Astrocyte (in vitro differentiated cells and primary cell): ENCODE data around the gene RAB36. TPM values are rescaled to one million over a fixed set of nuclear protein-coding genes. Genes with fewer than 3 reads are reported as not detected.

Experiments used
- DNase-seq: peaks from one replicate; pipeline ENCODE4 v3.0.0-alpha.2; 2010; ENCODE audit warnings: low read depth
- FAIRE-seq: peaks from 2 replicates; lab custom pipeline; 2011; peaks lifted over from hg19 to GRCh38; lab: Jason Lieb, UNC
- H2AFZ ChIP-seq: 2 replicates; pipeline ENCODE4 v1.6.0; 2012; ENCODE audit warnings: low read depth, low read length, inconsistent platforms
- H3K27ac ChIP-seq: 2 replicates; pipeline ENCODE4 v1.5.1; 2011; ENCODE audit warnings: low read depth, low read length, inconsistent platforms
- H3K27me3 ChIP-seq: 2 replicates; pipeline ENCODE4 v1.6.0; 2011; ENCODE audit warnings: low read length, inconsistent platforms; ENCODE audit not compliant: insufficient read depth
- H3K36me3 ChIP-seq: 2 replicates; pipeline ENCODE4 v1.5.1; 2011; ENCODE audit warnings: low read length, inconsistent platforms; ENCODE audit not compliant: insufficient read depth
- H3K4me1 ChIP-seq: 2 replicates; pipeline ENCODE4 v1.5.1; 2011; ENCODE audit warnings: low read length, inconsistent platforms; ENCODE audit not compliant: insufficient read depth
- H3K4me2 ChIP-seq: 2 replicates; pipeline ENCODE4 v1.6.0; 2012; ENCODE audit warnings: low read length, inconsistent platforms
- H3K4me3 ChIP-seq: 2 replicates; pipeline ENCODE4 v1.5.1; 2011; ENCODE audit warnings: low read depth, mild to moderate bottlenecking, low read length, inconsistent platforms; ENCODE audit not compliant: insufficient read depth
- H3K79me2 ChIP-seq: 2 replicates; pipeline ENCODE4 v1.6.0; 2012; ENCODE audit warnings: mild to moderate bottlenecking, low read length, inconsistent platforms; ENCODE audit not compliant: insufficient read depth
- H3K9ac ChIP-seq: 2 replicates; pipeline ENCODE4 v1.6.0; 2012; ENCODE audit warnings: mild to moderate bottlenecking, low read length, inconsistent platforms
- H3K9me3 ChIP-seq: 2 replicates; pipeline ENCODE4 v1.5.1; 2012; ENCODE audit warnings: low read depth, mild to moderate bottlenecking, low read length, inconsistent platforms; ENCODE audit not compliant: insufficient read depth
- H4K20me1 ChIP-seq: 2 replicates; pipeline ENCODE4 v1.6.0; 2012; ENCODE audit warnings: low read length, inconsistent platforms; ENCODE audit not compliant: insufficient read depth
- H3K27ac Mint-ChIP-seq: one replicate; pipeline ENCODE4 v1.8.0; 2021; ENCODE audit warnings: mild to moderate bottlenecking, mixed read lengths; ENCODE audit not compliant: unreplicated experiment
- H3K27me3 Mint-ChIP-seq: one replicate; pipeline ENCODE4 v1.8.0; 2021; ENCODE audit warnings: low read depth, mixed read lengths; ENCODE audit not compliant: unreplicated experiment
- H3K36me3 Mint-ChIP-seq: one replicate; pipeline ENCODE4 v1.8.0; 2021; ENCODE audit warnings: low read depth, mixed read lengths; ENCODE audit not compliant: unreplicated experiment
- H3K4me1 Mint-ChIP-seq: one replicate; pipeline ENCODE4 v1.8.0; 2021; ENCODE audit warnings: low read depth, mixed read lengths; ENCODE audit not compliant: unreplicated experiment
- H3K4me3 Mint-ChIP-seq: one replicate; pipeline ENCODE4 v1.8.0; 2021; ENCODE audit warnings: mild to moderate bottlenecking, moderate library complexity, mixed read lengths; ENCODE audit not compliant: unreplicated experiment
- H3K9me3 Mint-ChIP-seq: one replicate; pipeline ENCODE4 v1.8.0; 2021; ENCODE audit warnings: mild to moderate bottlenecking, mixed read lengths; ENCODE audit not compliant: unreplicated experiment
- CTCF ChIP-seq: IDR thresholded peaks from 2 replicates; pipeline ENCODE4 v1.5.1; 2011; ENCODE audit warnings: low read depth, mild to moderate bottlenecking, inconsistent platforms, low read length, moderate library complexity; ENCODE audit not compliant: insufficient read depth
- EZH2 ChIP-seq: IDR thresholded peaks from 2 replicates; pipeline ENCODE4 v1.6.1; 2012; ENCODE audit warnings: mild to moderate bottlenecking, low read length, inconsistent platforms; ENCODE audit not compliant: insufficient read depth
- total RNA-seq: library from RNA; stranded (reverse); gene quantifications from 2 replicates; pipeline ENCODE4 v1.2.1, GENCODE V29; 2021

Gene RAB36
- total RNA-seq, 1 donor from 2014 or later = 5.2 TPM

DNA sequence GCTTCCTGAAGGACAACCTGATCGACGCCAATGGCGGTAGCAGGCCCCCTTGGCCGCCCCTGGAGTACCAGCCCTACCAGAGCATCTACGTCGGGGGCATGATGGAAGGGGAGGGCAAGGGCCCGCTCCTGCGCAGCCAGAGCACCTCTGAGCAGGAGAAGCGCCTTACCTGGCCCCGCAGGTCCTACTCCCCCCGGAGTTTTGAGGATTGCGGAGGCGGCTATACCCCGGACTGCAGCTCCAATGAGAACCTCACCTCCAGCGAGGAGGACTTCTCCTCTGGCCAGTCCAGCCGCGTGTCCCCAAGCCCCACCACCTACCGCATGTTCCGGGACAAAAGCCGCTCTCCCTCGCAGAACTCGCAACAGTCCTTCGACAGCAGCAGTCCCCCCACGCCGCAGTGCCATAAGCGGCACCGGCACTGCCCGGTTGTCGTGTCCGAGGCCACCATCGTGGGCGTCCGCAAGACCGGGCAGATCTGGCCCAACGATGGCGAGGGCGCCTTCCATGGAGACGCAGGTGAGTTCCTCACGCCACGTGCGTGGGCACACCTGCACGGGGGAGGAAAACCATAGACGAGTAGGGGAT is 36.5 kb downstream of the RAB36 start:
- H3K27ac Mint-ChIP-seq = no peak overlapping the region
- FAIRE-seq = no peak

DNA sequence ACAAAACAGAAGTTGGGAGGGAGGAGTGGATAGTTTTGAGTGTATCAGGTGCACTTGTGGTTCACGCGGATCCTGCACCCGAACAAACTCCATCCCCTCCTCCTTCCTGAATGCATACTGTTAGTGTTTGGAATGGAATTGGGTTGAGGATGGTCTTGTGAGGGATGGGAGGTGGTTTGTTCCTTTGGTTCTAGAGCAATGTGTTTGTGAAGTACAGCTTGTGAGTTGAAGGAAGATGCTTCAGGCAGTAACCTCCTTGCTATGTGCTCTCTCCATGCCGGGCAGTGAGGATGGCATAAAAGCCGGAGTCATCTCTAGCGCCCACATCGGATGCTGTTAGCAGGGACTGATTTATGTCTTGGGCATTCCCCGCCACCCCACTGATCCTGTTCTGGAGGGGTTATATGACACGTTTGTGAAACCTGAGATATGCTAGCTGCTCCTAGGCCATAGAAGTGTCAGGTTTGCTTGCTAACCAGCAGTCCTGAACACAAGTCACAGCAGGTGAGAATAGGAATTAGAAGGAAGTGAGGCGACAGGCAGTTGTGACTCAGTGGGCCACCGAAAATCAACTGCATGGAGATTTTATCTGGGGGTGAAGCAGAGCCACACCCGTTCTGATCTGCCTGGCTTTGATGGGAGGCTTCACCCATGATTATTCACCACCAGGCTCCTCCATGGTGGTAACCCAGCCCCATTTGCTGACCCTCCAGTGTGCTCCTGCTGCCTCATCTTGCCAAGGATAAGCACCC is 37.2 kb downstream of the RAB36 start:
- no peaks in the 10 kb centered on the region for H3K9me3 ChIP-seq
- FAIRE-seq (no peak), DNase-seq (peak; percentile 31)
- Mint-ChIP-seq H3K27me3 (no peaks in the 10 kb centered on the region), H3K9me3 (no peaks in the 10 kb centered on the region), H3K4me1 (peaks cover 24% of the 10 kb centered on the region), H3K27ac (no peak overlapping the region), H3K36me3 (peaks cover 10% of the 10 kb centered on the region), H3K4me3 (peak overlapping the region; percentile 83)
- peaks cover 62% of the 10 kb centered on the region for H3K79me2 ChIP-seq
- H3K4me3 ChIP-seq = peak overlapping the region; percentile 68
- no peaks in the 10 kb centered on the region for H3K36me3 ChIP-seq
- TF ChIP-seq CTCF (no peak), EZH2 (no peak)
- no peaks in the 10 kb centered on the region for H3K27me3 ChIP-seq
- peak overlapping the region; percentile 20 for H3K9ac ChIP-seq
- no peak overlapping the region for H3K27ac ChIP-seq
- H4K20me1 ChIP-seq = peaks cover 61% of the 10 kb centered on the region
- no peak overlapping the region for H2AFZ ChIP-seq
- peak overlapping the region; percentile 86 for H3K4me2 ChIP-seq
- H3K4me1 ChIP-seq = peaks cover 39% of the 10 kb centered on the region

More for the DNA sequence above, 36.5 kb downstream of the RAB36 start:
- TF ChIP-seq EZH2 = no peak
- TF ChIP-seq CTCF = no peak
- DNase-seq = no peak
- Histone ChIP-seq H3K4me2 (peak overlapping the region; percentile 86), H3K9ac (peak overlapping the region; percentile 20), H3K79me2 (peaks cover 56% of the 10 kb centered on the region), H3K27me3 (no peaks in the 10 kb centered on the region), H3K27ac (no peak overlapping the region), H4K20me1 (peaks cover 55% of the 10 kb centered on the region), H3K36me3 (no peaks in the 10 kb centered on the region), H2AFZ (peak overlapping the region; percentile 32), H3K9me3 (peaks cover under 1% of the 10 kb centered on the region), H3K4me1 (peaks cover 38% of the 10 kb centered on the region), H3K4me3 (peak overlapping the region; percentile 68)
- Mint-ChIP-seq H3K4me3 (peak overlapping the region; percentile 83), H3K27me3 (no peaks in the 10 kb centered on the region), H3K4me1 (peaks cover 24% of the 10 kb centered on the region), H3K9me3 (peaks cover 6% of the 10 kb centered on the region), H3K36me3 (peaks cover 13% of the 10 kb centered on the region)
